Measurements from ENCODE around the gene TBC1D22A. TPM values are rescaled to one million over a fixed set of nuclear protein-coding genes. Genes with fewer than 3 reads are reported as not detected.

The TBC1D22A gene
- total RNA-seq, 1 donor, result 17.7 TPM

- Histone ChIP-seq H3K27ac (ENCODE audit: low read depth, low read length) (no peak overlapping the region), H3K4me2 (ENCODE audit: insufficient read depth, low read length) (no peak overlapping the region), H3K9me3 (ENCODE audit: low read depth, low read length) (no peaks in the 10 kb centered on the region), H3K36me3 (ENCODE audit: insufficient read depth, low read length) (no peaks in the 10 kb centered on the region), H4K20me1 (ENCODE audit: insufficient read depth, low read length) (no peaks in the 10 kb centered on the region), H3K4me1 (ENCODE audit: insufficient read depth, low read length) (peaks cover 10% of the 10 kb centered on the region), H3K27me3 (ENCODE audit: insufficient read depth, low read length) (no peaks in the 10 kb centered on the region), H2AFZ (ENCODE audit: low read length) (no peak overlapping the region), H3K4me3 (ENCODE audit: insufficient read depth, low read length) (no peak overlapping the region), H3K79me2 (ENCODE audit: insufficient read depth, low read length) (peaks cover 16% of the 10 kb centered on the region)
- TF ChIP-seq, protein P1, sequence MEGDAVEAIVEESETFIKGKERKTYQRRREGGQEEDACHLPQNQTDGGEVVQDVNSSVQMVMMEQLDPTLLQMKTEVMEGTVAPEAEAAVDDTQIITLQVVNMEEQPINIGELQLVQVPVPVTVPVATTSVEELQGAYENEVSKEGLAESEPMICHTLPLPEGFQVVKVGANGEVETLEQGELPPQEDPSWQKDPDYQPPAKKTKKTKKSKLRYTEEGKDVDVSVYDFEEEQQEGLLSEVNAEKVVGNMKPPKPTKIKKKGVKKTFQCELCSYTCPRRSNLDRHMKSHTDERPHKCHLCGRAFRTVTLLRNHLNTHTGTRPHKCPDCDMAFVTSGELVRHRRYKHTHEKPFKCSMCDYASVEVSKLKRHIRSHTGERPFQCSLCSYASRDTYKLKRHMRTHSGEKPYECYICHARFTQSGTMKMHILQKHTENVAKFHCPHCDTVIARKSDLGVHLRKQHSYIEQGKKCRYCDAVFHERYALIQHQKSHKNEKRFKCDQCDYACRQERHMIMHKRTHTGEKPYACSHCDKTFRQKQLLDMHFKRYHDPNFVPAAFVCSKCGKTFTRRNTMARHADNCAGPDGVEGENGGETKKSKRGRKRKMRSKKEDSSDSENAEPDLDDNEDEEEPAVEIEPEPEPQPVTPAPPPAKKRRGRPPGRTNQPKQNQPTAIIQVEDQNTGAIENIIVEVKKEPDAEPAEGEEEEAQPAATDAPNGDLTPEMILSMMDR (IDR thresholded peaks at IDR 0.05; ENCODE audit: extremely low read depth, low read depth, low read length), result no peak
- DNase-seq (ENCODE audit: insufficient read length, low spot score, missing footprints), result peak; percentile 51
Observed at GRCh38 chr22:46742576-46743221, 19.8 kb upstream of the TBC1D22A start.

DNA sequence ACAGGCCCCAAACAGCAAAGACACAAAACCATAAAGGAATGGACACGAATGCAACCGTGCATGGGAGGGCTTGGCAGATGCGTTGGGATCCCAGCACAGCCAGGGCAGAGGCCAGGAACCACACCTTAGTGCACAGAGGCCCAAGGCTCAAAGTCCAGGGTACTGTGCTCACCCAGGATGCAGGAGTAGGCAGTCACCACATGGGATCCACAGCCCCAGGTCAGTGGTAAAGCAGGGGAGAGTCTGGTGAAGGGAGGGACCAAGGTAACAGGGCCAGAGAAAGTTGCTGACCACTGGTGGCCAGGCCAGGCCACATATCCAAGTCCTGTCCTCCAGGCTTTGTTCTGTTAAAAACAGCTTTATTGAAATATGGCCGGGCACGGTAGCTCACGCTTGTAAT, 17.9 kb upstream of the TBC1D22A start:
- no peaks in the 10 kb centered on the region for H3K9me3 ChIP-seq (ENCODE audit: low read depth, low read length)

DNA sequence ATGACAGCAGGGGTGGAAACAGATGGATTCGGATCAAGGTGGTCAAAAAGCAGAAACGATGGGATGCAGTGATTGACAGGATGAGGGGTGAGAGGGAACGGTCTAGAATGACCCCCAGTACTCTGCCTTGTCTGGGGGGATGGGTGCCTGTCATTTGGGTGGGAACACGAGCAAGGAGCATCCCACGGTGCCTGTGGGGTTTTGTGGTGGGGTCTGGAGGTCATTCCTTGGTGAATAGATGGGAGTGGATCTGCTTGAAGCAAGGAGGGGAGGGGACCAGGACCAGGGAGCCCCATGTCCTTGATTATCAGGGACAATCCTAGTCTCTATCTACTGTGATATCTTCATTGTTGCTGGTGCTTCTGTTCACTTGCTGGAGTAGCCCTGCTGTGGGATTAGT, 16.3 kb upstream of the TBC1D22A start:
- no peaks in the 10 kb centered on the region for H4K20me1 ChIP-seq (ENCODE audit: insufficient read depth, low read length)
- no peaks in the 10 kb centered on the region for H3K79me2 ChIP-seq (ENCODE audit: insufficient read depth, low read length)
- H3K27me3 ChIP-seq (ENCODE audit: insufficient read depth, low read length), result no peaks in the 10 kb centered on the region
- no peaks in the 10 kb centered on the region for H3K9me3 ChIP-seq (ENCODE audit: low read depth, low read length)
- H3K4me2 ChIP-seq (ENCODE audit: insufficient read depth, low read length), result no peak overlapping the region
- H3K27ac ChIP-seq (ENCODE audit: low read depth, low read length), result no peak overlapping the region
- no peaks in the 10 kb centered on the region for H3K36me3 ChIP-seq (ENCODE audit: insufficient read depth, low read length)
- DNase-seq (ENCODE audit: insufficient read length, low spot score, missing footprints), result no peak
- H3K4me3 ChIP-seq (ENCODE audit: insufficient read depth, low read length), result no peak overlapping the region
- TF ChIP-seq, protein P1 (IDR thresholded peaks at IDR 0.05; ENCODE audit: extremely low read depth, low read depth, low read length), result no peak
- H3K4me1 ChIP-seq (ENCODE audit: insufficient read depth, low read length), result peaks cover 25% of the 10 kb centered on the region
- H2AFZ ChIP-seq (ENCODE audit: low read length), result no peak overlapping the region

More for the DNA sequence above, 17.9 kb upstream of the TBC1D22A start:
- Histone ChIP-seq H3K79me2 (ENCODE audit: insufficient read depth, low read length) (peaks cover 2% of the 10 kb centered on the region), H3K4me3 (ENCODE audit: insufficient read depth, low read length) (no peak overlapping the region), H3K4me1 (ENCODE audit: insufficient read depth, low read length) (peaks cover 9% of the 10 kb centered on the region), H3K36me3 (ENCODE audit: insufficient read depth, low read length) (no peaks in the 10 kb centered on the region), H4K20me1 (ENCODE audit: insufficient read depth, low read length) (no peaks in the 10 kb centered on the region), H3K27ac (ENCODE audit: low read depth, low read length) (no peak overlapping the region), H3K27me3 (ENCODE audit: insufficient read depth, low read length) (no peaks in the 10 kb centered on the region), H3K4me2 (ENCODE audit: insufficient read depth, low read length) (no peak overlapping the region), H2AFZ (ENCODE audit: low read length) (no peak overlapping the region)
- peak; percentile 26 for DNase-seq (ENCODE audit: insufficient read length, low spot score, missing footprints)
- TF ChIP-seq, protein P1 (IDR thresholded peaks at IDR 0.05; ENCODE audit: extremely low read depth, low read depth, low read length), result no peak

GRCh38 chr22:46746620-46747019, 15.8 kb upstream of the TBC1D22A start:
- H3K4me1 ChIP-seq (ENCODE audit: insufficient read depth, low read length), result peaks cover 25% of the 10 kb centered on the region
- peak; percentile 23 for DNase-seq (ENCODE audit: insufficient read length, low spot score, missing footprints)
- H3K36me3 ChIP-seq (ENCODE audit: insufficient read depth, low read length), result no peaks in the 10 kb centered on the region
- no peak overlapping the region for H3K4me2 ChIP-seq (ENCODE audit: insufficient read depth, low read length)
- H4K20me1 ChIP-seq (ENCODE audit: insufficient read depth, low read length), result no peaks in the 10 kb centered on the region
- H3K9me3 ChIP-seq (ENCODE audit: low read depth, low read length), result no peaks in the 10 kb centered on the region
- H3K27ac ChIP-seq (ENCODE audit: low read depth, low read length), result no peak overlapping the region
- no peaks in the 10 kb centered on the region for H3K79me2 ChIP-seq (ENCODE audit: insufficient read depth, low read length)
- no peaks in the 10 kb centered on the region for H3K27me3 ChIP-seq (ENCODE audit: insufficient read depth, low read length)
- H3K4me3 ChIP-seq (ENCODE audit: insufficient read depth, low read length), result no peak overlapping the region
- H2AFZ ChIP-seq (ENCODE audit: low read length), result no peak overlapping the region
- TF ChIP-seq, protein P1 (IDR thresholded peaks at IDR 0.05; ENCODE audit: extremely low read depth, low read depth, low read length), result no peak

All from osteoblast (primary cell).